Measurements from ENCODE around the gene WDR59. TPM values are rescaled to one million over a fixed set of nuclear protein-coding genes. Genes with fewer than 3 reads are reported as not detected.

The WDR59 gene
- total RNA-seq, 2 experiments from 2014 or later = 26.3 to 80.3 TPM

GRCh38 chr16:74939688-74940087 lies 45.2 kb downstream of the WDR59 start:
- Histone ChIP-seq H3K9me3 (ENCODE audit: low read length) (no peaks in the 10 kb centered on the region), H3K4me1 (ENCODE audit: insufficient read depth, low read length, poor library complexity, severe bottlenecking) (no peaks in the 10 kb centered on the region), H2AFZ (ENCODE audit: low read length) (no peak overlapping the region), H3K4me3 (ENCODE audit: low read depth, low read length, poor library complexity, severe bottlenecking) (no peak overlapping the region), H3K4me2 (ENCODE audit: low read length) (no peak overlapping the region), H3K79me2 (ENCODE audit: insufficient read depth, low read depth, low read length) (no peaks in the 10 kb centered on the region), H3K9me2 (ENCODE audit: insufficient read depth, low read length) (no peaks in the 10 kb centered on the region), H4K20me1 (ENCODE audit: insufficient read depth, low read length) (no peaks in the 10 kb centered on the region), H3K27ac (ENCODE audit: low read depth, low read length, poor library complexity, severe bottlenecking) (no peak overlapping the region), H3K36me3 (ENCODE audit: insufficient read depth, low read length) (peaks cover 60% of the 10 kb centered on the region)
- no peak for TF ChIP-seq CTCF (conservative IDR thresholded peaks at IDR 0.05; ENCODE audit: low read length)
- TF ChIP-seq EZH2phosphoT487 (IDR thresholded peaks at IDR 0.05; ENCODE audit: borderline replicate concordance, low read depth, low read length) = no peak
- BruUV-seq (replicated peaks) = no TSS peak
- intact Hi-C loops (cut with micrococcal nuclease; ENCODE audit: unreplicated experiment) = no loop called here
- ChIA-PET CTCF (ENCODE audit: unreplicated experiment) (no interaction called here), POLR2A (interaction anchor here (0.6 kb wide), 2 partner anchors 12 to 40 kb away, joined by 3 to 7 read pairs; no protein-coding TSS in a partner anchor)
- DNase-seq (ENCODE audit: low spot score) = no peak

GRCh38 chr16:74936902-74937560 lies 47.9 kb downstream of the WDR59 start:
- BruUV-seq (replicated peaks) = no TSS peak
- Histone ChIP-seq H3K9me2 (ENCODE audit: insufficient read depth, low read length) (no peaks in the 10 kb centered on the region), H3K4me3 (ENCODE audit: low read depth, low read length, poor library complexity, severe bottlenecking) (no peak overlapping the region), H3K79me2 (ENCODE audit: insufficient read depth, low read depth, low read length) (no peaks in the 10 kb centered on the region), H2AFZ (ENCODE audit: low read length) (no peak overlapping the region), H3K4me1 (ENCODE audit: insufficient read depth, low read length, poor library complexity, severe bottlenecking) (no peaks in the 10 kb centered on the region), H3K36me3 (ENCODE audit: insufficient read depth, low read length) (peaks cover 57% of the 10 kb centered on the region), H4K20me1 (ENCODE audit: insufficient read depth, low read length) (no peaks in the 10 kb centered on the region), H3K4me2 (ENCODE audit: low read length) (no peak overlapping the region), H3K9me3 (ENCODE audit: low read length) (no peaks in the 10 kb centered on the region), H3K27ac (ENCODE audit: low read depth, low read length, poor library complexity, severe bottlenecking) (no peak overlapping the region)
- POLR2A ChIA-PET = interaction anchor here (1.5 kb wide), 1 partner anchor 28 kb away, joined by 3 read pairs; no protein-coding TSS in a partner anchor
- DNase-seq (ENCODE audit: low spot score) = no peak
- intact Hi-C loops (cut with micrococcal nuclease; ENCODE audit: unreplicated experiment) = no loop called here
- TF ChIP-seq EZH2phosphoT487 (IDR thresholded peaks at IDR 0.05; ENCODE audit: borderline replicate concordance, low read depth, low read length) (no peak), CTCF (conservative IDR thresholded peaks at IDR 0.05; ENCODE audit: low read length) (no peak)
- CTCF ChIA-PET (ENCODE audit: unreplicated experiment) = no interaction called here

GRCh38 chr16:74931445-74931844 lies 53.5 kb downstream of the WDR59 start:
- Histone ChIP-seq H3K9me2 (ENCODE audit: insufficient read depth, low read length) (no peaks in the 10 kb centered on the region), H3K4me2 (ENCODE audit: low read length) (no peak overlapping the region), H3K4me3 (ENCODE audit: low read depth, low read length, poor library complexity, severe bottlenecking) (no peak overlapping the region), H3K27ac (ENCODE audit: low read depth, low read length, poor library complexity, severe bottlenecking) (no peak overlapping the region), H2AFZ (ENCODE audit: low read length) (no peak overlapping the region), H4K20me1 (ENCODE audit: insufficient read depth, low read length) (no peaks in the 10 kb centered on the region), H3K9me3 (ENCODE audit: low read length) (no peaks in the 10 kb centered on the region), H3K36me3 (ENCODE audit: insufficient read depth, low read length) (peaks cover 39% of the 10 kb centered on the region), H3K79me2 (ENCODE audit: insufficient read depth, low read depth, low read length) (no peaks in the 10 kb centered on the region), H3K4me1 (ENCODE audit: insufficient read depth, low read length, poor library complexity, severe bottlenecking) (no peaks in the 10 kb centered on the region)
- BruUV-seq (replicated peaks) = no TSS peak
- CTCF ChIA-PET (ENCODE audit: unreplicated experiment) = no interaction called here
- intact Hi-C loops (cut with micrococcal nuclease; ENCODE audit: unreplicated experiment) = no loop called here
- no peak for DNase-seq (ENCODE audit: low spot score)
- POLR2A ChIA-PET = no interaction called here
- no peak for TF ChIP-seq CTCF (conservative IDR thresholded peaks at IDR 0.05; ENCODE audit: low read length)
- no peak for TF ChIP-seq EZH2phosphoT487 (IDR thresholded peaks at IDR 0.05; ENCODE audit: borderline replicate concordance, low read depth, low read length)
